ENCODE results near the gene TCF7L1. TPM values are rescaled to one million over a fixed set of nuclear protein-coding genes. Genes with fewer than 3 reads are reported as not detected.

TCF7L1 gene
- polyA plus RNA-seq, 3 donors = 0.05 to 0.09 TPM; not detected in 1

DNA sequence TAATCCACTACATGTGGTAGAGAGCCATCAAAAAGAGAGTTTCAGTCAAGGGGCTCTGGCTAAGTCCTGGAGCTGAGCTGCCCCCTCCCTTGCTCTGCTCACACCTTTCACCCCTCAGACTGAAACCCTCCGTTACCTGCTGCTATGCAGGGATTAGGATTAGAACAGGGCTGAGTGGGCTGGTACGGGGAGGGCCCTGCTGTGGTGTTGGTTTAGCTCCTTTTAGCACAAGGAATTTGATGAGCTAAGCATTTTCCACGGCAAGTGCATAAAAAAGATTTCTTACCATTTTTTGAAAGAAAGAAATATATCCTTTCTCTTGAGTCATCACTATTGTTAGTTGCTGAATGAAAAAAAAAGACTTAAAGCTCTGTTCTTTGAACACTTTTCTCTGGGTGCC is 46.3 kb downstream of the TCF7L1 start:
- H3K27me3 Mint-ChIP-seq (ENCODE audit: low read depth in 3 of 3) = peaks cover 2 to 5% (median 4%) of the 10 kb centered on the region in 3 donors
- H3K27me3 ChIP-seq (ENCODE audit: control insufficient read depth in 2 of 2, insufficient read depth in 2 of 2, low read length in 2 of 2) = no peaks in the 10 kb centered on the region
- intact Hi-C loops (cut with micrococcal nuclease) = no loop called here
- H3K36me3 ChIP-seq (replicated peaks in 1 of 2; ENCODE audit: control insufficient read depth in 1 of 2, insufficient read depth in 2 of 2, low read length in 2 of 2) = no peaks in the 10 kb centered on the region
- WGBS (ENCODE audit: insufficient coverage) = no CpG with 5 or more reads among the region's 3 CpGs
- H3K27ac Mint-ChIP-seq = peak overlapping the region in 1 of 7 donors; percentile 55
- H3K27ac ChIP-seq (ENCODE audit: low read depth in 1 of 2, low read length in 2 of 2) = no peak overlapping the region
- no peaks in the 10 kb centered on the region for H3K79me2 ChIP-seq (ENCODE audit: insufficient read depth, low read length)
- H3K4me3 Mint-ChIP-seq = no peak overlapping the region
- no peak for DNase-seq
- H3K9ac ChIP-seq (ENCODE audit: insufficient read depth, low read length, poor library complexity, severe bottlenecking) = no peak overlapping the region
- no peaks in the 10 kb centered on the region for H3K4me1 Mint-ChIP-seq
- H3K4me3 ChIP-seq (replicated peaks in 1 of 3; ENCODE audit: low read depth in 2 of 3, low read length in 3 of 3) = no peak overlapping the region
- peaks cover 0 to 4% of the 10 kb centered on the region in 2 donors for H3K9me3 ChIP-seq (replicated peaks in 1 of 2; ENCODE audit: control insufficient read depth in 1 of 2, insufficient read depth in 1 of 2, low read length in 2 of 2)
- H3K36me3 Mint-ChIP-seq = no peaks in the 10 kb centered on the region
- TF ChIP-seq, protein P1, sequence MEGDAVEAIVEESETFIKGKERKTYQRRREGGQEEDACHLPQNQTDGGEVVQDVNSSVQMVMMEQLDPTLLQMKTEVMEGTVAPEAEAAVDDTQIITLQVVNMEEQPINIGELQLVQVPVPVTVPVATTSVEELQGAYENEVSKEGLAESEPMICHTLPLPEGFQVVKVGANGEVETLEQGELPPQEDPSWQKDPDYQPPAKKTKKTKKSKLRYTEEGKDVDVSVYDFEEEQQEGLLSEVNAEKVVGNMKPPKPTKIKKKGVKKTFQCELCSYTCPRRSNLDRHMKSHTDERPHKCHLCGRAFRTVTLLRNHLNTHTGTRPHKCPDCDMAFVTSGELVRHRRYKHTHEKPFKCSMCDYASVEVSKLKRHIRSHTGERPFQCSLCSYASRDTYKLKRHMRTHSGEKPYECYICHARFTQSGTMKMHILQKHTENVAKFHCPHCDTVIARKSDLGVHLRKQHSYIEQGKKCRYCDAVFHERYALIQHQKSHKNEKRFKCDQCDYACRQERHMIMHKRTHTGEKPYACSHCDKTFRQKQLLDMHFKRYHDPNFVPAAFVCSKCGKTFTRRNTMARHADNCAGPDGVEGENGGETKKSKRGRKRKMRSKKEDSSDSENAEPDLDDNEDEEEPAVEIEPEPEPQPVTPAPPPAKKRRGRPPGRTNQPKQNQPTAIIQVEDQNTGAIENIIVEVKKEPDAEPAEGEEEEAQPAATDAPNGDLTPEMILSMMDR (IDR thresholded peaks at IDR 0.05) = no peak
- H3K4me1 ChIP-seq (ENCODE audit: control insufficient read depth in 1 of 2, insufficient read depth in 2 of 2, low read length in 2 of 2) = no peaks in the 10 kb centered on the region
- no peak overlapping the region for H3K4me2 ChIP-seq (replicated peaks; ENCODE audit: extremely low read depth, low read length, poor library complexity, severe bottlenecking)
- H4K20me1 ChIP-seq (ENCODE audit: insufficient read depth, low read length) = no peaks in the 10 kb centered on the region
- H3K9me3 Mint-ChIP-seq = peaks cover 1 to 6% (median 4%) of the 10 kb centered on the region in 7 donors
- no peak overlapping the region for H2AFZ ChIP-seq (ENCODE audit: insufficient read depth, low read depth, low read length, poor library complexity, severe bottlenecking)

DNA sequence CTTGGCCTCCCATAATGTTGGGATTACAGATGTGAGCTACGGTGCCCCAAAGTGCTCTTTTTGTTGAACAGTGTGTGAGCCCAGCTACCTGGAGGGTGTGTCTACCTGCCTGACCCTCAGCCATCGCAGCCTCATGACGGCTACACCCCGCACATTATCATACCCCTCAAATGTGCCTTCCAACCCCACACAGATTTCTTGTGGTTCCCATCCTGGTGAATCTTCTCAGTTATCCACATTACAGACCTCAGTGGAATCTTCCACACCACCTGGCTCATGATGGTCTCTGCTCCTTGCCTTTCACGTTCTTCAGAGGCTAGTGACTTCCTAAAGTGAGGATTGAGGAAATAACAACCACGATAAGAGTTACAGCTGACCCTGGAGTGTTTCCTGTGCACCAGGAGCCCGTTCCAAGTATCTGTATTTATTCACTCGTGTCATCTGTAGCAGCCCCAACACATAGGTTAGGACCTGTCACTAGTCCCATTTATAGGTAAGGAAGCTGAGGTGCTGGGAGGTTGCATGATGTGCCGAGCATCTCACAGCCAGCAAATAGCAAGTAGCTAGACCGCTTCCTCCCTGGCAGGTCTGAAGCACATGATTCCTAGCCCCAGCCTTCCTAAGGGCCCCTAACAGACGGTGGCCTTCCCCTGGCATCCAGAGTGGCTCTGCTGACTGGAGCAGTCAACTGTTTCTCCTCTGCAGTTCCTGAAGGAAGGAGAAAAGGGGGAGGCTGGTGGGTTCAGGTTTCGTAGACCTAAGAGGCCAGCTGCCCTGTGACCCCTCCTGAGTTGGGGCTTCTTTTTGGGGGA is 47.3 kb downstream of the TCF7L1 start:
- Histone ChIP-seq H3K79me2 (ENCODE audit: insufficient read depth, low read length) (no peaks in the 10 kb centered on the region), H4K20me1 (ENCODE audit: insufficient read depth, low read length) (no peaks in the 10 kb centered on the region), H3K4me2 (replicated peaks; ENCODE audit: extremely low read depth, low read length, poor library complexity, severe bottlenecking) (no peak overlapping the region), H3K27me3 (ENCODE audit: control insufficient read depth in 2 of 2, insufficient read depth in 2 of 2, low read length in 2 of 2) (no peaks in the 10 kb centered on the region), H3K27ac (ENCODE audit: low read depth in 1 of 2, low read length in 2 of 2) (no peak overlapping the region), H3K4me1 (ENCODE audit: control insufficient read depth in 1 of 2, insufficient read depth in 2 of 2, low read length in 2 of 2) (no peaks in the 10 kb centered on the region), H3K4me3 (replicated peaks in 1 of 3; ENCODE audit: low read depth in 2 of 3, low read length in 3 of 3) (no peak overlapping the region), H3K36me3 (replicated peaks in 1 of 2; ENCODE audit: control insufficient read depth in 1 of 2, insufficient read depth in 2 of 2, low read length in 2 of 2) (no peaks in the 10 kb centered on the region), H3K9ac (ENCODE audit: insufficient read depth, low read length, poor library complexity, severe bottlenecking) (no peak overlapping the region), H2AFZ (ENCODE audit: insufficient read depth, low read depth, low read length, poor library complexity, severe bottlenecking) (no peak overlapping the region), H3K9me3 (replicated peaks in 1 of 2; ENCODE audit: control insufficient read depth in 1 of 2, insufficient read depth in 1 of 2, low read length in 2 of 2) (peaks cover 0 to 4% of the 10 kb centered on the region in 2 donors)
- no peak overlapping the region for H3K4me3 Mint-ChIP-seq
- H3K36me3 Mint-ChIP-seq = no peaks in the 10 kb centered on the region
- no peak overlapping the region for H3K27ac Mint-ChIP-seq
- H3K27me3 Mint-ChIP-seq (ENCODE audit: low read depth in 3 of 3) = peaks cover 2 to 5% (median 4%) of the 10 kb centered on the region in 3 donors
- intact Hi-C loops (cut with micrococcal nuclease) = no loop called here
- 48% methylated on average over 11 of the region's 12 CpGs for WGBS (ENCODE audit: insufficient coverage)
- peaks cover 0 to 6% (median 4%) of the 10 kb centered on the region in 7 donors for H3K9me3 Mint-ChIP-seq
- DNase-seq = no peak
- no peaks in the 10 kb centered on the region for H3K4me1 Mint-ChIP-seq
- TF ChIP-seq, protein P1 (IDR thresholded peaks at IDR 0.05) = no peak

All from CD14-positive monocyte (primary cell).